Activated naive CD8-positive, alpha-beta T cell treated with anti-CD3 and anti-CD28 coated beads, Interleukin-2, amount 10 ng/mL, durations not matched to agents 7 days and 5 days (primary cell): ENCODE data around the gene ZNF354B. TPM values are rescaled to one million over a fixed set of nuclear protein-coding genes. Genes with fewer than 3 reads are reported as not detected.
"Not testable (repeated sequence)": the region's sequence is repeated elsewhere in the genome, so short reads cannot be mapped to it uniquely, and the experiment has no call there.

Experiments
- ATAC-seq: fragments of 150-1000 bp; cut with Tn5 transposase; one replicate; pipeline ENCODE4 v1.10.0; 2021; ENCODE audit warnings: low read depth, moderate library complexity
- POLR2A ChIA-PET: fragments of 350-600 bp; sonication (Branson Sonifier 250); formaldehyde crosslinking; loops from one replicate; lab custom pipeline; 2021; ENCODE audit warnings: antibody characterized with exemption; lab: Charles Lee
- DNase-seq: peaks from one replicate; pipeline ENCODE4 v3.0.0; 2021
- H3K27ac Mint-ChIP-seq: one replicate; pipeline ENCODE4 v1.8.0; 2022; ENCODE audit warnings: mild to moderate bottlenecking, mixed read lengths
- H3K27me3 Mint-ChIP-seq: one replicate; pipeline ENCODE4 v1.8.0; 2022; ENCODE audit warnings: mild to moderate bottlenecking, moderate library complexity, mixed read lengths
- H3K36me3 Mint-ChIP-seq: one replicate; pipeline ENCODE4 v1.8.0; 2021; ENCODE audit warnings: mild to moderate bottlenecking, mixed read lengths
- H3K4me1 Mint-ChIP-seq: one replicate; pipeline ENCODE4 v1.8.0; 2021; ENCODE audit warnings: mixed read lengths
- H3K4me3 Mint-ChIP-seq: one replicate; pipeline ENCODE4 v1.8.0; 2022; ENCODE audit warnings: mild to moderate bottlenecking, moderate library complexity, mixed read lengths
- H3K9me3 Mint-ChIP-seq: one replicate; pipeline ENCODE4 v1.8.0; 2021; ENCODE audit warnings: mixed read lengths
- total RNA-seq, 2 experiments: library from RNA; stranded (reverse); gene quantifications; one replicate each; pipeline ENCODE4 v1.2.3, GENCODE V29; 2021

ZNF354B gene
- total RNA-seq, result 10 to 100 TPM; 19.6 to 22.0 TPM

DNA sequence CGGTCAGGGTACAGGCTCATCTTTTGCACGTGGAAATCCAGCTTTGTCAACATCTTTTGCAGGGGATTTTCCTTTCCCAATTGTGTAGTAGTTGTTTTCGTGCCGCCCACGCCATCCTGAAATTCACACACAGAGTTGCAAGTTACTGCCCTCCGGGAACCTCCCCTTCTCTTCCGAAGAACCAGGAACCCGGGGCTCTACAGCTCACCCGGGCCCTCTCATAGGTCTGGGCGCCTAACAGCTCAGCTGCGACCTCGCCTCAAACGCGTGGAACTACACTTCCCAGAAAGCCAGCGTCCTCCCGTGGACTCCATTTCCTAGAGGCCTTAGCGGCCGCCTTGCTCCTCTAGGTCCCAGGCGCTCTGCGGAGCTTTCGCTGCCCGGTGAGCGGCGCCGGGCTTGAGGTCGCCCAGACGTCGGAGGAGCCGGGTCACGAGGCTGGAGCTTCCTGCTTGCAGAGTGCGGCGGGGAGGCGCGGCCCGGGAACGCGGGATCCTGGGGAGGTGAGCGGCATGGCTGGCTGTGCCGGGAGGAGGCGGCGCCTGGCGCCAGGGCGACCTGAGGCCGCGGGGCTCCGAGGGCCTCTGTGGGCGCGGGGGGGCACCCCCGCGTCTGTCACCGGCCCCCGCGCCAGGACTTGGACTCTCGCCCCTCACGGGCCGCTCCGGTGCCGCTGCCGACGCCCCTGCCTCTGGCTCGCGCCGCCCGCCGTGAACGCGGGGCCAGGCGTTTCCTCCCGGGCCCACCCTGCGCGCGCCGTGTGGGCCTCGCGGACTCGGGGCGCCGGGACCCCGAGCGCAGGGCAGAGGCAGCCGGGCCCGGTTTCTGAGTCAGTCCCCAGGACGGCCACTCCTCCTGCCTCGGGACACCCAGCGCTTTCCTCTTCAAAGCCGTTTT lies at the start of gene ZNF354B:
Gene ZNF354B, plus strand, starts transcription at position 329 of the 897 bp plus-strand sequence. CDS start 1,095 bp downstream, outside the sequence.
- H3K27ac Mint-ChIP-seq, result peak within 1 kb of the TSS; percentile 85
- H3K4me1 Mint-ChIP-seq, result peaks cover 10% of the 10 kb centered on the region
- no peaks in the 10 kb centered on the region for H3K27me3 Mint-ChIP-seq
- DNase-seq, result peak; percentile 82
- H3K9me3 Mint-ChIP-seq, result peaks cover 5% of the 10 kb centered on the region
- peak within 1 kb of the TSS; percentile 93 for H3K4me3 Mint-ChIP-seq
- H3K36me3 Mint-ChIP-seq, result peaks cover 24% of the 10 kb centered on the region
- ATAC-seq, result peak; percentile 97
- POLR2A ChIA-PET, result interaction anchor here (0.9 to 1.4 kb wide), 3 partner anchors 130 to 236 kb away, joined by 3 to 7 read pairs (median 3); partner anchors contain the start of genes ZNF354A and ZNF354C

- Mint-ChIP-seq H3K36me3 (no peaks in the 10 kb centered on the region), H3K4me3 (no peak overlapping the region), H3K27me3 (no peaks in the 10 kb centered on the region), H3K9me3 (peaks cover 5% of the 10 kb centered on the region), H3K4me1 (no peaks in the 10 kb centered on the region), H3K27ac (no peak overlapping the region)
- POLR2A ChIA-PET, result no interaction called here
- DNase-seq (no peak), ATAC-seq (no peak)
Measured at GRCh38 chr5:178817506-178817905, 42.2 kb upstream of the ZNF354B start.

GRCh38 chr5:178818094-178818493 lies 41.7 kb upstream of the ZNF354B start:
- no peak overlapping the region for H3K4me3 Mint-ChIP-seq
- no peaks in the 10 kb centered on the region for H3K36me3 Mint-ChIP-seq
- ATAC-seq (no peak), DNase-seq (no peak)
- H3K27me3 Mint-ChIP-seq, result no peaks in the 10 kb centered on the region
- no peak overlapping the region for H3K27ac Mint-ChIP-seq
- H3K4me1 Mint-ChIP-seq, result no peaks in the 10 kb centered on the region
- peaks cover 5% of the 10 kb centered on the region for H3K9me3 Mint-ChIP-seq
- POLR2A ChIA-PET, result no interaction called here

DNA sequence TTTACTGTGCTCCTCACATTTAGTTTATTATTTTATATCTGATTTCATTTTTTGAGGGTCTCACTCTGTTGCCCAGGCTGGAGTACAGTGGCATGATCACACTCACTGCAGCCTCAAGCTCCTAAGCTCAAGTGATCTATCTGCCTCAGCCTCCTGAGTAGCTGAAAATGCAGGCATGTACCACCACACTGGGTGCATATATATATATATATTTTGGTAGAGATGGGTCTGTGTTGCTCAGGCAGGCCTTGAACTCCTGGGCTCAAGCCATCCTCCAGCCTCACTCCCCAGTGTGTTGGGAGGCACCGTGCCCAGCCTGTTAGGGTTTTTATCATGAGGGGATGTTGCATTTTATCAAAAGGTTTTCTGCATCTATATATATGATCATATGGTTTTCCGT lies 39.8 kb upstream of the ZNF354B start:
- POLR2A ChIA-PET, result no interaction called here
- peaks cover 3% of the 10 kb centered on the region for H3K9me3 Mint-ChIP-seq
- no peak overlapping the region for H3K4me3 Mint-ChIP-seq
- ATAC-seq (no peak), DNase-seq (no peak)
- no peak overlapping the region for H3K27ac Mint-ChIP-seq
- no peaks in the 10 kb centered on the region for H3K4me1 Mint-ChIP-seq
- H3K27me3 Mint-ChIP-seq, result no peaks in the 10 kb centered on the region
- no peaks in the 10 kb centered on the region for H3K36me3 Mint-ChIP-seq

GRCh38 chr5:178825444-178825843 lies 34.3 kb upstream of the ZNF354B start:
- POLR2A ChIA-PET, result no interaction called here
- ATAC-seq (no peak), DNase-seq (no peak)
- Mint-ChIP-seq H3K27me3 (no peaks in the 10 kb centered on the region), H3K4me1 (no peaks in the 10 kb centered on the region), H3K27ac (no peak overlapping the region), H3K9me3 (peaks cover 3% of the 10 kb centered on the region), H3K4me3 (no peak overlapping the region), H3K36me3 (no peaks in the 10 kb centered on the region)

DNA sequence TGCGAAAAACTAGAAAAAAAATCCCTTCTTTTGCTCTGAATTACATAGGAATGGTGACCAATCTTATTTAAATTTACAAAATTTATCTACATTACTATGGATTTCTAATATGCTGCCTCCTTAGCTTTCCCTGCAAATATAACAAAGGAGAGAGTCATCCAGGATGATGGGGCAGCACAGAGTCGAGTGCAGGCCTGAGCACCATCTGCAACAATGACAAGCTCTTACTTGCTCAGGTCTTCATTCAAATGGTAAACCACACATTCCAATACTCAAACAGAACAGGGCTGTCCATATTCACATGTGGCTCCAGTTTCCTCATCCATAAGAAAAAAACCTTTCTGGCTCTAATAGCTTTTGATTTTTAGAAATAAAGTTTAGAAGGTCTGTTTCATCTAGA lies 33.5 kb upstream of the ZNF354B start:
- Mint-ChIP-seq H3K27me3 (no peaks in the 10 kb centered on the region), H3K4me1 (no peaks in the 10 kb centered on the region), H3K36me3 (no peaks in the 10 kb centered on the region), H3K4me3 (no peak overlapping the region), H3K27ac (no peak overlapping the region), H3K9me3 (peaks cover 3% of the 10 kb centered on the region)
- POLR2A ChIA-PET, result no interaction called here
- DNase-seq (no peak), ATAC-seq (no peak)

- POLR2A ChIA-PET, result no interaction called here
Measured at GRCh38 chr5:178827636-178828035, 32.1 kb upstream of the ZNF354B start.

DNA sequence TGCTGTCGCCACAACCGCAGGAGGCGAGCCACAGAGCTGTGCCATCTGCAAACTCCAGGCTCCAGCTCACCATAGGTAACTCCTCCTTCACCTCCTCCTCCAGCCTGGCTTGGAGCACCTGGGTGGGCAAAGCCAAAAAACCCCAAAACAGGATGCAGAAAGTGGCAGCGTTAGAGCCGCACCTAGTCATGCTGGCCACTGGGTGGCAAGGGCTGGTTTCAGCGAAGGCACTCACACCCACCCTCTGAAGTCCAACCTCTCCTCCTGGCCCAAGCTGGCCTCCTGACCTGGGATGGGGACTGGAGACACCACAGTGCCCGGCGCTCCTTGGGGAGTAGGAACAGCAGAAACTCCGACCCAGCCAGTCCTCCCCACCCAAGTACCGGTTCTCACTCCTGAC lies 28.7 kb upstream of the ZNF354B start:
- H3K4me3 Mint-ChIP-seq, result no peak overlapping the region
- ATAC-seq, result no peak
- H3K4me1 Mint-ChIP-seq, result no peaks in the 10 kb centered on the region
- H3K36me3 Mint-ChIP-seq, result no peaks in the 10 kb centered on the region
- POLR2A ChIA-PET, result no interaction called here
- peaks cover 3% of the 10 kb centered on the region for H3K27me3 Mint-ChIP-seq
- no peak for DNase-seq
- H3K27ac Mint-ChIP-seq, result no peak overlapping the region
- H3K9me3 Mint-ChIP-seq, result peaks cover 1% of the 10 kb centered on the region

More at GRCh38 chr5:178827636-178828035, 32.1 kb upstream of the ZNF354B start:
- Mint-ChIP-seq H3K4me3 (no peak overlapping the region), H3K27ac (no peak overlapping the region), H3K4me1 (no peaks in the 10 kb centered on the region), H3K9me3 (peaks cover 1% of the 10 kb centered on the region), H3K36me3 (no peaks in the 10 kb centered on the region), H3K27me3 (no peaks in the 10 kb centered on the region)
- ATAC-seq (no peak), DNase-seq (no peak)

DNA sequence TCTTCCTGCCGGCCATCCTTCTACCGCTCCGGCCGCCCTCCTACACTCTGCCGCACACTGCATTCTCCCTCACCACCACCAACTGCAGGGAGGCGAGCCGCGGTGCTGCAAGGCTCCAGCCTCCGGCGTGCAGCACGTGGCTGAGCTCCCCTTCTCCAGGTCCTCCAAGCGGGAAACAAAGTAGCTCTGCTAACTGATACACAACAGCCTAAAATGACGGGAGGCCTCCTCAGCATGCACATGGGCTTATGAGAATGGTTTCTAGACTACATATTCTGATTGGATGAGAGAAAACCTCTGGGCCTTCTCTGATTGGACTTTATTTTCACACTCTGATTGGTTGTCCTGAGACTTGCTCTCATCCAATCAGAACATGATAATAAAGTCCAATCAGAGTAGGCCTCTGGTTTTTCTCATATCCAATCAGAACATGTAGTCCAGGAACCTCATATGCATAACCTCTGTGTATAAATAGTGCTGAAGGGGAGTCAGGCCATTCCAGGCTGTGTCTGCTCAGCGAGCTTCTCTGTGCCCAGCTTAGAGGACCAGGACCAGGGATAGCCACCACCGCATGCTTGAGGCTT lies 27.0 kb upstream of the ZNF354B start:
- DNase-seq (no peak), ATAC-seq (no peak)
- H3K27ac Mint-ChIP-seq, result no peak overlapping the region
- H3K4me3 Mint-ChIP-seq, result no peak overlapping the region
- peaks cover 1% of the 10 kb centered on the region for H3K9me3 Mint-ChIP-seq
- no peaks in the 10 kb centered on the region for H3K36me3 Mint-ChIP-seq
- peaks cover 3% of the 10 kb centered on the region for H3K27me3 Mint-ChIP-seq
- H3K4me1 Mint-ChIP-seq, result peaks cover 1% of the 10 kb centered on the region
- POLR2A ChIA-PET, result no interaction called here

- no peak for DNase-seq
- H3K27ac Mint-ChIP-seq, result no peak overlapping the region
- POLR2A ChIA-PET, result no interaction called here
Measured at GRCh38 chr5:178836628-178837027, 23.1 kb upstream of the ZNF354B start.

DNA sequence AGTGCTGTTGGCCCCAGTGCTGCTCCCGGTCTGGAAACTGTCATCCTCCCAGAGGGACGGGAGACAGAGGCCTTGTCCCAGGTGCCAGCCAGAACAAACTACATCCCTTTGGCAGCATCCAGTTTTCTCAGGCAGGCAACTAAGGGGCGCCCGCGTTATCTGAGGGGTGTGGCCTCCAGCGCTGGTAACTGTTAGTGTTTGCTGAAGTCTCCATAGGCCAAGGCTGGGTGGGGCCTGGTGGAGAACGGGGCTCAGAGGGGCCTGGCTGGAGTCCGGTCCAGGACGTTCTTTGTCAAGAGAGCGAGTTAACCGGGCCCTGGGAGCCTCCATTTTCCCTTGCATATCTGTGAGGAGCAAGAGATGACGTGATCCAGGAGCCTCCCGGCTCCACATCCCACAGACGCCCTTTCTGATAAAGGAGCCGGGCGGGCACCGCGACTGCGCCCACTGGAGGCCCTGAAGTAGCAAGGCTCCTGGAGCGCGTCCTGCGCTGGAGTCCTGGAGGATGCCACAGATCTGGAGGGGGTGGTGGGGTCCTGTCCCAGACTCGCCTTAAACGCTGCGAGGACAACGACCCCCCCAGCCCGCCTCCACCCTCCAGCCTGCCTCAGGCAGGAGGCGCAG lies 20.9 kb upstream of the ZNF354B start:
- H3K36me3 Mint-ChIP-seq, ATAC-seq, H3K9me3 Mint-ChIP-seq, H3K27ac Mint-ChIP-seq, H3K4me3 Mint-ChIP-seq, POLR2A ChIA-PET, H3K27me3 Mint-ChIP-seq, DNase-seq, H3K4me1 Mint-ChIP-seq: not testable (repeated sequence)

More at GRCh38 chr5:178836628-178837027, 23.1 kb upstream of the ZNF354B start:
- Mint-ChIP-seq H3K9me3 (peaks cover 1% of the 10 kb centered on the region), H3K4me3 (no peak overlapping the region), H3K4me1 (peaks cover 1% of the 10 kb centered on the region), H3K36me3 (no peaks in the 10 kb centered on the region), H3K27me3 (peaks cover 3% of the 10 kb centered on the region)
- no peak for ATAC-seq

GRCh38 chr5:178839319-178839704 lies 20.4 kb upstream of the ZNF354B start:
- DNase-seq (peak; percentile 48), ATAC-seq (peak; percentile 42)
- no peaks in the 10 kb centered on the region for H3K27me3 Mint-ChIP-seq
- H3K4me1 Mint-ChIP-seq, result peaks cover 1% of the 10 kb centered on the region
- H3K4me3 Mint-ChIP-seq, result no peak overlapping the region
- no peak overlapping the region for H3K27ac Mint-ChIP-seq
- no peaks in the 10 kb centered on the region for H3K9me3 Mint-ChIP-seq
- no peaks in the 10 kb centered on the region for H3K36me3 Mint-ChIP-seq
- POLR2A ChIA-PET, result no interaction called here

GRCh38 chr5:178840399-178840798 lies 19.4 kb upstream of the ZNF354B start:
- ATAC-seq, H3K36me3 Mint-ChIP-seq, POLR2A ChIA-PET, H3K27ac Mint-ChIP-seq, DNase-seq, H3K4me1 Mint-ChIP-seq, H3K9me3 Mint-ChIP-seq, H3K27me3 Mint-ChIP-seq, H3K4me3 Mint-ChIP-seq: not testable (repeated sequence)
